Measurements from ENCODE around the gene KCNT1. TPM values are rescaled to one million over a fixed set of nuclear protein-coding genes. Genes with fewer than 3 reads are reported as not detected.

KCNT1 gene
- total RNA-seq, 1 donor from 2014 or later = not detected

DNA sequence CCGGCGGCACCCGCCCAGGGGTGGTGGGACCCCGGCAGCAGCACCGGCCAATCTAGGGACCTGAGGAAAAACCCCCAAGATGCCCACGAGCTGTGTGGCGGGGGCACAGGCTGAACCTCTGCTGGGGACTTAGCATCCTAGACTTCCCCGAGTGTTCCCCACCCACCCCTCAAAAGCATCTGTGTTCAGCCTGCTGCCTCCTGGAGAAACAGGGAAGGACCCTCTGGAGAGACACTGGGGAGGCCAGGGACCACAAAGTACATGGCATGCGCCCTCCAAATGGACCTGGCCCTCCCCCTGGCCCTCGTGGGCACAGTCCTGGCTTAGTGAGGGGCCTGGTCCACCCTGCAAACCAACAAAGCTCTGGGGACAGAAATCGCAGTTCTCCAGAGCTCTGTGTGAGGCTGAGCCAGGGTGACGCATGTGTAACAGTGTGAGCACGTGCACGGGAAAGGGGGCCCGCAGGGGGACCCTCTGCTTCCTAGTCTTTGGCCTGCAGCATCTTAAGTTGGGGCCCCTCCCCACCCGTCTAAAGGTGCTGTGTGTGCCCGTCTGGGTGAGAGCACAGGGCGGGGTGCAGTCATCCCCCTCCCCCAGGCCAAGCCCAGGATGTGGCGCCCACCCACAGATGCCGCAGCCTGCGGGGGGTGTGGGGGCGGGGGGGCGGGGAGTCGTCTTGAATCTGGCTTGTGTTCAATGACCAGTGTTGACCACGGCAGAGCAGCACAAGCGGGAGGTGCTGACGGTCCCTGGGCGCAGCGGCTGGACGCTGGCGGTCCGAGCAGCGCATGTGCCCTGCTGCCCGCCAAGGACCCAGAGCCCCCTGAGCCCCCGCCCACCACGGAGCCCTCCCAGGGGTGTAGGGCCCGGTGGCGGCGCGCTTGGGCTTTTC lies 672 bp upstream of the KCNT1 start:
- H3K4me3 ChIP-seq (ENCODE audit: low read depth, low read length) = no peak overlapping the region
- no peak for FAIRE-seq
- no peak for DNase-seq (ENCODE audit: low read depth)
- peaks cover 1% of the 10 kb centered on the region for H3K27me3 ChIP-seq (ENCODE audit: control insufficient read depth, insufficient read depth, low read length)
- H3K36me3 ChIP-seq (ENCODE audit: control insufficient read depth, insufficient read depth, low read length) = no peaks in the 10 kb centered on the region
- TF ChIP-seq, protein P1, sequence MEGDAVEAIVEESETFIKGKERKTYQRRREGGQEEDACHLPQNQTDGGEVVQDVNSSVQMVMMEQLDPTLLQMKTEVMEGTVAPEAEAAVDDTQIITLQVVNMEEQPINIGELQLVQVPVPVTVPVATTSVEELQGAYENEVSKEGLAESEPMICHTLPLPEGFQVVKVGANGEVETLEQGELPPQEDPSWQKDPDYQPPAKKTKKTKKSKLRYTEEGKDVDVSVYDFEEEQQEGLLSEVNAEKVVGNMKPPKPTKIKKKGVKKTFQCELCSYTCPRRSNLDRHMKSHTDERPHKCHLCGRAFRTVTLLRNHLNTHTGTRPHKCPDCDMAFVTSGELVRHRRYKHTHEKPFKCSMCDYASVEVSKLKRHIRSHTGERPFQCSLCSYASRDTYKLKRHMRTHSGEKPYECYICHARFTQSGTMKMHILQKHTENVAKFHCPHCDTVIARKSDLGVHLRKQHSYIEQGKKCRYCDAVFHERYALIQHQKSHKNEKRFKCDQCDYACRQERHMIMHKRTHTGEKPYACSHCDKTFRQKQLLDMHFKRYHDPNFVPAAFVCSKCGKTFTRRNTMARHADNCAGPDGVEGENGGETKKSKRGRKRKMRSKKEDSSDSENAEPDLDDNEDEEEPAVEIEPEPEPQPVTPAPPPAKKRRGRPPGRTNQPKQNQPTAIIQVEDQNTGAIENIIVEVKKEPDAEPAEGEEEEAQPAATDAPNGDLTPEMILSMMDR (IDR thresholded peaks at IDR 0.05; ENCODE audit: insufficient read depth, low read length, severe bottlenecking) = no peak

DNA sequence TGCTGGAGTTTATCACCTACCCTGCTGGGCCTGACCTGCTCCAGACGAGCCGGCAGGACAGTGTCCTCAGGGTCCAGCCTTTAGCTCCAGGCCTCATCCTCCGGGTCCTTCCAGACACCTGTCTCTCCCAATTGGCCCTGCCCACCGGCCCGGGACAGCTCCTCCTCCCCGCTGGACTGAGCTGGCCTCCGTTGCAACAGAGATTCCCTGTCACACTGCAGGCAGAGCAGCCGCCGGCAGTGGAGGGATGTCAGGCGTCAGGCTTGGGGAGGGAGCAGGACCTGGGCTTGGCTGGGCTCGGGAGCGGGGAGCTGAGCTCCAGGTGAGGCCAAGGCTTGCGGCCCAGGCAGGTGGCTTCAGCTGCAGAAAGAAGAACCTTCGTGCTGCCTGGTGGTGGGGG lies 1.7 kb downstream of the KCNT1 start:
- TF ChIP-seq, protein P1 (IDR thresholded peaks at IDR 0.05; ENCODE audit: insufficient read depth, low read length, severe bottlenecking) = no peak
- H3K27me3 ChIP-seq (ENCODE audit: control insufficient read depth, insufficient read depth, low read length) = peaks cover 1% of the 10 kb centered on the region
- no peak for DNase-seq (ENCODE audit: low read depth)

DNA sequence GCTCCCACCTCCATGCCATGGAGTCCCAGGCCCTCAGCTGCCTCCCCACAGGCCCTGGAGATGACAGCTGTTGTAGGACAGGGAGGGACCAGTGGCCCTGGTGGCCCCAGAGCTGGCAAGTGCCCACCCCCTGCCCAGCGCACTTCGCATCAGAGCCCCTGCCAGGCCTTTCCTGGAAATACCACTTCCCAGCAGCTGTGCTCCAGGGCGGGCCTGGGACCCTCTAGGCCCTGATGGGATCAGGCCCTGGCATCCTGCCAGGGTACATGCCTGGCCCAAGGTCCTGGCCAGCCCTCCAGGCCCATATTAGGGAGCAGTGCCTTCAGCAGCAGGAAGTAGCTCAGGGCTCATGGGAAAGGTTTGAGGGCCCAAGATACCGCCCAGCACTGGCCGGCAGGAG lies 2.5 kb downstream of the KCNT1 start:
- TF ChIP-seq, protein P1 (IDR thresholded peaks at IDR 0.05; ENCODE audit: insufficient read depth, low read length, severe bottlenecking) = no peak
- H3K36me3 ChIP-seq (ENCODE audit: control insufficient read depth, insufficient read depth, low read length) = no peaks in the 10 kb centered on the region
- DNase-seq (ENCODE audit: low read depth) (no peak), FAIRE-seq (no peak)
- no peak overlapping the region for H3K4me3 ChIP-seq (ENCODE audit: low read depth, low read length)
- peaks cover 1% of the 10 kb centered on the region for H3K27me3 ChIP-seq (ENCODE audit: control insufficient read depth, insufficient read depth, low read length)

More for the DNA sequence above, 1.7 kb downstream of the KCNT1 start:
- no peak overlapping the region for H3K4me3 ChIP-seq (ENCODE audit: low read depth, low read length)
- FAIRE-seq = no peak
- no peaks in the 10 kb centered on the region for H3K36me3 ChIP-seq (ENCODE audit: control insufficient read depth, insufficient read depth, low read length)

DNA sequence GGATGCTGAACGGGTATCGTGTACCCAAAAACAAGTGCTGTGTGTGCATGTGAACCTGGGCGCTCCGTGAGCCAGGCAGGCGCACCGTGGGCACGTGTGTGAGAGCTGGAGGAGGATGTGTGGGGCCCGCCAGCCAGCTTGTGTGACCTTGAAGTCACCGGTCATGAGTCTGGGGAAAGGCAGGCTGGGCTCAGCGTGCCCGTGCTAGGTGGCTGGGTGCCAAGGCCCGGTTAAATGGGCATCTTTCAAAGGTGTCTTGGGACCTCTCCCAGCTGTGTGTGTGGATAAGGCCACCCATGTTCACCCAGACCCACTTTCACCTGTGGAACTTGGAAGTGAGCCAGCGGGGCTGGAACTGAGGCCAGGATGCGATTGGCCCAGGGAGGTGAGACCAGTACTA lies 3.4 kb downstream of the KCNT1 start:
- Histone ChIP-seq H3K36me3 (ENCODE audit: control insufficient read depth, insufficient read depth, low read length) (no peaks in the 10 kb centered on the region), H3K4me3 (ENCODE audit: low read depth, low read length) (no peak overlapping the region), H3K27me3 (ENCODE audit: control insufficient read depth, insufficient read depth, low read length) (peaks cover 1% of the 10 kb centered on the region)
- TF ChIP-seq, protein P1 (IDR thresholded peaks at IDR 0.05; ENCODE audit: insufficient read depth, low read length, severe bottlenecking) = no peak
- DNase-seq (ENCODE audit: low read depth) (no peak), FAIRE-seq (no peak)

DNA sequence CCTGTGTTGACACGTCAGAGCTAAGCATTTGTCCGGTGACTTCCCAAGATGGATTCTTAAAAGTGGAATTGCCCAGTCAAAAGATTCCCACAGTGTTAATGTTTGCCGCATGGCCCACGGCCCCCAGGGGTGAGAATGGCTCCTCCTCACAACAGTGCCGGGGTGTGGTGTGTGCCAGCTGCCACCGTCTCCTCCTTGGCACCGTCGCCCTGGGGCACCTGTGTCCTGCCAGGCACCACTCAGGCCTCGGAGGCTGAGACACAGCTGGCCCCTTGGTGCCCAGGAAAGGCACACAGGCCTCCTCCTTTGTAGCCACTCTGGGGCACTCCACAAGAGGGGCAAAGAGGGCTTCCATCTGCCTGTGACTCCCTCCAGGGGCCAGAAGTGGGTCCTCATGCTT lies 4.3 kb downstream of the KCNT1 start:
- FAIRE-seq (no peak), DNase-seq (ENCODE audit: low read depth) (no peak)
- peaks cover 1% of the 10 kb centered on the region for H3K27me3 ChIP-seq (ENCODE audit: control insufficient read depth, insufficient read depth, low read length)

More for the DNA sequence above, 4.3 kb downstream of the KCNT1 start:
- Histone ChIP-seq H3K4me3 (ENCODE audit: low read depth, low read length) (no peak overlapping the region), H3K36me3 (ENCODE audit: control insufficient read depth, insufficient read depth, low read length) (no peaks in the 10 kb centered on the region)
- TF ChIP-seq, protein P1 (IDR thresholded peaks at IDR 0.05; ENCODE audit: insufficient read depth, low read length, severe bottlenecking) = no peak

Data from bronchial epithelial cell (primary cell).